Activated CD4-positive, alpha-beta T cell treated with anti-CD3 and anti-CD28 coated beads, Interleukin-2, amount 50 U/mL, for 48 hours (primary cell): ENCODE data around the gene POTEM.
"Not testable (repeated sequence)": the region's sequence is repeated elsewhere in the genome, so short reads cannot be mapped to it uniquely, and the experiment has no call there.

Experiments used
- DNase-seq, 2 experiments: peaks; one replicate each; pipeline ENCODE4 v3.0.0-alpha.2; 2020

The POTEM gene

GRCh38 chr14:18967134-18967533 is at the start of gene POTEM:
Gene POTEM (plus strand): TSS chr14:18967434. CDS start chr14:18967486, 52 bp downstream.
- DNase-seq = not testable (repeated sequence)

GRCh38 chr14:18918345-18918744 is 48.9 kb upstream of the POTEM start:
- DNase-seq = not testable (repeated sequence)

DNA sequence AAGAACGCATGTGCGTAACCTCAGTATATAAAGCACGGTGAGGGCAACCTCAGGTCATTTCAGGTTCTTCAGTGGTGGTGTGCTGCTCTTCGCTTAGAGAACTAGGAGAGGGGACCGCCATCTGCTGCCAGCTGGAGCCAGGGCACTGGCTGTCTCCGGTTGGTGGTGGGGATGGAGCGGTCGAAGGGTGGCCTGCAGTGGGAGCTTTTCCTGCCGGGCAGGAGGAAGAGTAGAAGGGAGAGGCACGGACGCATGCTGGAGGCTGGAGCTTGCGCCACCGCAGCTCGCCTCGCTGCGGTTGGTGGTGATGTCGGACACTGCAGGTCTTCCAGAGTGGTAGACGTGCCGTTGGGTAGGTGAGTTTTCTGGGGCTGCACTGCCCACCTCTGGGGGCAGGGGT is 47.2 kb upstream of the POTEM start:
- not testable (repeated sequence) for DNase-seq

DNA sequence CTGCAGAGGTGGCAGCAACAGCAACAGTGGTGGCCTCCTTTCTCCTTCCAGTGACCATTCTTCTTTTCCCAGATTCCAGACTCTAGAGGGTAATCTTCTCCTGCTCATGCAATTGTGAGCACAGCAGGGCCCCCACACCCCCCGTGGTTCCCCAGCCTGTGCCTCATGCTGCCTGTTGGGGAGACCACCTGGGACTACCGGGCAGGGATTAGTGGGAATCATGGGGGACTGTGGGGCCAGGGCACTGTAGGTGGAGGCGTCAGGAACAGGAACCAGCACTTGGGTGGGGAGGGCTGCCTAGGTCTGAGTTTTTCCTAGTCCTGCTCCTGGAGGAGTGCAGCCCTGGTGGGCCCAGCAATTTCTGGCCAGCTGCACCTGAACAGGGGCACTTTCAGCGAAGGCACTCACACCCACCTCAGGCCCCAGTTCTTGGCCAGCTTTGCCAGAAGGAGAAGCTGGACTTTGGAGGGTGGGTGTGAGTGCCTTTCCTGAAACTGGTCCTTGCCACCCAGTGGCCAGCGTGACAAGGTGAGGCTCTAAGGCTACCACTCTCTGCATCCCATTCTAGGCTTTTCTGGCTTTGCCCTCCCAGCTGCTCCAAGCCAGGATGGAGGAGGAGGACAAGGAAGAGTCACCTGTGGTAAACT is 46.1 kb upstream of the POTEM start:
- DNase-seq = not testable (repeated sequence)

- DNase-seq = not testable (repeated sequence)
Measured at GRCh38 chr14:18936848-18937247, 30.4 kb upstream of the POTEM start.

GRCh38 chr14:18938733-18939132 is 28.5 kb upstream of the POTEM start:
- DNase-seq = not testable (repeated sequence)

DNA sequence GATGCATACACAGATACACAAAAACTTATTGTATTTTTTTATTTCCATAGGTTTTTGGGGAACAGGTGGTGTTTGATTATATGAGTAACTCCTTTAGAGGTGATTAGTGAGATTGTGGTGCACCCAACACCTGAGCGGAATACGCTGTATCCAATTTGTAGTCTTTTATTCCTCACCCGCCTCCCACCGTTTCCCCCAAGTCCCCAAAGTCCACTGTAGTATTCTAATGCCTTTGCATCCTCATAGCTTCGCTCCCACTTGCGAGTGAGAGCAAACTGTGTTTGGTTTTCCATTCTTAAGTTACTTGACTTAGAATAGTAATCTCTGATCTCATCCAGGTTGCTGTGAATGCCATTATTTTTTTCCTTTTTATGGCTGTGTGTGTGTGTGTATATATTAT is 17.3 kb upstream of the POTEM start:
- DNase-seq = not testable (repeated sequence)

DNA sequence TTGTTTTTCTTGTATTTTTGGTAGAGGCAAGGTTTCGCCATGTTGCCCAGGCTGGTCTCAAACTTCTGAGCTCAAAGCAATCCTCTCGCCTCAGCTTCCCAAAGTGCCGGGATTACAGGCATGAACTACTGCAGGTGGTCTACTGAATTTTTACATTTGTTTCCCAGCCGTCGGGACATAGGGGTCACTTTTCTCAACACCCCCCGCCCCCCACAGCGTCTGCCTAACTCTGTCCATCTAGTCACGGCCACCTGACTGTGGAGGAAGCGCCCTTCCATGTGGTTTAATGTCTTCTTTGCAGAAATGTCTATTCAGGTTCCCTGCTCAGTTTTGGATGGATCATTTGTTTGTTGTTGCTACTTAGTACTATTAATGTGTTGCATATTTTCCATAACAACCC is 14.1 kb upstream of the POTEM start:
- DNase-seq = not testable (repeated sequence)

DNA sequence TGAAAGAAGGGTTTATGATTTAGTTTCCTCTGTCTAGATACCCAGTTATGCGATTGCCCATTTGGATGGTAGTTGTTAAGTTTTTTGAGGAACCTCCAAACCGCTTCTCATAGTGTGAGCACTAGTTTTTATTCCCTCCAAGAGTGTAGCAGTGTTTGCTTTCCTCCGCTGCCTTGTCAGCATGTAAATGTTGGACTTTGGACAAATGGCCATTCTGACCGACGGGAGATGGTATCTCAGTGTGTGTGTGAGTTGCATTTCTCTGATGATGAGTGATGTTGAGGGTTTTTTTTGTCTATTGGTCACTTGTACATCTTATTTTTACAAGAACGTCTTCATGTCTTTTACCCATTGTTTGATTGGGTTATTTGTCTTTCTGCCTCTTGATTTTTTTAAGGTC is 11.4 kb upstream of the POTEM start:
- not testable (repeated sequence) for DNase-seq

- not testable (repeated sequence) for DNase-seq
Measured at GRCh38 chr14:18961576-18961975, 5.7 kb upstream of the POTEM start.

- not testable (repeated sequence) for DNase-seq
Measured at GRCh38 chr14:18962143-18962542, 5.1 kb upstream of the POTEM start.

- DNase-seq = not testable (repeated sequence)
Measured at GRCh38 chr14:18963276-18963675, 4.0 kb upstream of the POTEM start.

DNA sequence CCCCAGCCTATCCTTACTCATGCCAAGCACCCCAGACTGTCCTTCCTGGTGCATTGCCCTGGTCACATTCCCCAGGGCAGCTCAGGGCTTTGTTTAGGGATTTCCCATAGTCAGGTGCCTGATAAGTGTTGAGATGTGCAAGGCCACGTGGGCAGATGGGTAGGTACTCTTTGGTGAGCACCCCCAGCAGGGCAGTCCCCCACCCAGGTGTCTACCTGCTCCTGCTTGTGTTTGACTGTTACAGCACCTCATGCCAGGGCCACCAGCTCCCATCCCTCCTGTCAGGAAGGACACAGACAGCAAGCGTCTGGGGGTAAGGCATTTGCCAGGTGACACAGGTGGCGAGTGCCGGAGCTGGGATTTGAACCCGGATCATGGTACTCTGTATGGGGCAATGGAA is 2.4 kb upstream of the POTEM start:
- not testable (repeated sequence) for DNase-seq

DNA sequence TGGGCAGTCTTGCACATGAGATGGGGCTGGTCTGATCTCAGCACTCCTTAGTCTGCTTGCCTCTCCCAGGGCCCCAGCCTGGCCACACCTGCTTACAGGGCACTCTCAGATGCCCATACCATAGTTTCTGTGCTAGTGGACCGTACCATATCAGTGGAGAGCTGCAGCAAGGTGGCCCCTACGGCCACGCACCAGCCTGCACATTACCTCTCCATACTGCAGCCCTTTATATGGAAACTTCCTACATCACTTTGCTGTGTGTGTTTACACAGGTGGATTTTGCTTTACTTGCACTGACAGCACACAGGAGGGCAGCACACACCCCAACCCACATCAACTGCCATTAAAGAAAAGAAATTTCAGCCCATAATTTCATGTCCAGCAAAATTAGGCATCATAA is 35.3 kb downstream of the POTEM start:
- not testable (repeated sequence) for DNase-seq

- DNase-seq = not testable (repeated sequence)
Measured at GRCh38 chr14:19006490-19006889, 39.3 kb downstream of the POTEM start.

DNA sequence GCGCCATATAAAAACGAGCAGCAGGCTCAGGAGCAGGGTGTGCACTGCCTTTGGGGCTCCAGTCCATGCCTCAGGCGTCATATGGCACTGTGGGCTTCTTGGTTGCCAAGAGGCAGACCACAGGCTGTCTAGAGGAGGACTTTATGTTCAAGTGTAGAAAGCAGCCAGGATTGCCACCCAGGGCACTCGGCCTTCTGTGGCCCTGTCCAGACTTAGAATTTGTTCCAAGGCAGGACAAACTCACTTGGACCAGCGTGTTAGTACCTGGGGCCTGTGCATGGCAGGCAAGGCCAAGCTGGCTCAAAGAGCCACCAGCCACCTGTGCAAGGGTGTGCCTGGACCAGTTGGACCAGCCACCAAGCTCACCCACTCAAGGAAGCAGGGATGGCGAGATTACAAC is 40.4 kb downstream of the POTEM start:
- DNase-seq = not testable (repeated sequence)

- DNase-seq = not testable (repeated sequence)
Measured at GRCh38 chr14:19011029-19011428, 43.8 kb downstream of the POTEM start.

DNA sequence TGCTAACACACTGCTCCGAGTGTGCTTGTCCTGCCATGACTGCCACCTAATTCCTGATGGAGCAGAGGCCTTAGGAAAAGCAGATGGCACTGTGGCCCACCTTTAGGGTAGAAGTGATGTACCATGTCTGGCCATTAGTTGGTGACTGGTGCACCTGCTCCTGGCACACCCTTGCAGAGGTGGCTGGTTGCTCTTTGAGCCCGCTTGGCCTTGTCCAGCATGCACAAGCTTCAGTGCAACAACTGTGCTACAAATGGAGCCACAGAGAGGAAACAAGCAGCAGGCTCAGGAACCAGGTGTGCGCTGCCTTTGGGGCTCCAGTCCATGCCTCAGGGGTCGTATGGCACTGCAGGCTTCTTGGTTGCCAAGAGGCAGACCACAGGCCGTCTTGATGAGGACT is 44.5 kb downstream of the POTEM start:
- DNase-seq = not testable (repeated sequence)

- DNase-seq = not testable (repeated sequence)
Measured at GRCh38 chr14:19015185-19015584, 48.0 kb downstream of the POTEM start.

- DNase-seq = not testable (repeated sequence)
Measured at GRCh38 chr14:19025080-19025589, 57.9 kb downstream of the POTEM start.

- not testable (repeated sequence) for DNase-seq
Measured at GRCh38 chr14:19026649-19027351, 59.6 kb downstream of the POTEM start.

GRCh38 chr14:19027895-19028294 is 60.7 kb downstream of the POTEM start:
- DNase-seq = not testable (repeated sequence)

DNA sequence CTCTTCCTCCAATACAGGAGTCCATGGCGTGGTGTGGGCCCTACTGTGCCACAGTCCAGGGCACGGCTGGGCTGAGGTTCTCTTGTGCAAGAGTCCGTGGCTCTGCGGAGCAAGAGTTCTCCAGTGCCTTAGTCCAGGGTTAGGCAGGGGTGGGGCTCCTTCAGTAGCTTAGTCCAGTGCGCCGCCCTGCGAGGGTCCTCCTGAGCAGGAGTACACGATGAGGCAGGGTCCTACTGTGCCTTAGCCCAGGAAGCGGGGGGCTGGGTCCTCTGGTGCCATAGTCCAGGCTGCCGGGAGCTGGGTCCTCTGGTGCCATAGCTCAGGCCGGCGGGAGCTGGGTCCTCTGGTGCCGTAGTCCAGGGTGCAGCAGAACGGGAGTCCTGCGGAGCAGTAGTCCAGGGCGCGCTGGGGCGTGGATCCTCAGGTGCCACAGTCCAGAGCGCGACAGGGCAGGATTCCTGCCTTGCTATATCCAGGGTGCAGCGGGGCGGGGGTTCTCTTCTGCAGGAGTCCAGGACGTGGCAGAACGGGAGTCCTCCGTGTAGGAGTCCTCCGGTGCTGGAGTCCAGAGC is 69.7 kb downstream of the POTEM start:
- not testable (repeated sequence) for DNase-seq
